ENCODE data around the gene PRSS22. TPM values are rescaled to one million over a fixed set of nuclear protein-coding genes. Genes with fewer than 3 reads are reported as not detected.

PRSS22 gene
- total and polyA plus RNA-seq, 2 donors from 2014 or later, result 11.0 to 30.8 TPM

DNA sequence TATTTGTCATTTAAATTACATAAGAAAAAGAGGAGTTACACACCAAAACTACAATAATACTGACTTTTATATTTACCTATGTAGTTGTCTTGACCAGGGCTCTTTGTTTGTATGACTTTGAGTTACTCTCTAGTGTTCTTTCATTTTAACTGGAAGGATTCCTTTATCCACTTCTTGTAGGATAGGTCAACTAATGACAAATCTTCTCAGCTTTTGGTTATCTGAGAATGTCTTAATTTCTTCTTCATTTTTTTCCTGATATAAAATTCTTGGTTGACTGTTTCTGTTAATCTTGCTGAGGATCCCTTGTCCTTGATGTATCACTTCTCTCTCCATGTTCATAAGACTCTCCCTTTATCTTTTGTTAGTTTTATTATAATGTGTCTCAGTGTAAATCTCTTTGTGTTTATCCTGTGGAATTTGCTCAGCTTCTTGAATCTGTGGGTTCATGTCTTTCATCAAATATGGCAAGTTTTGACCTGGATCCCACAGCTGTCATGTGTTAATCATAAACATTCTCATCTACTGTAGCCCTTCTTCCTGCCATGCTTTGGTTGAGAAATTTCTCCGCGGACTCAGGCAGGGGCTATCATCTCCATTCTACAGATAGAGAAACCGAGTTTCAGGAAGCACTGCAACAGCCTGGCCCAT, 54.3 kb downstream of the PRSS22 start:
- H3K36me3 ChIP-seq (ENCODE audit: control insufficient read depth in 2 of 3, insufficient read depth in 3 of 3, low read length in 3 of 3), result no peaks in the 10 kb centered on the region
- peaks cover 0 to 9% (median 0%) of the 10 kb centered on the region in 3 donors for H3K9me3 ChIP-seq (ENCODE audit: control insufficient read depth in 2 of 3, insufficient read depth in 1 of 3, low read length in 3 of 3)
- no peaks in the 10 kb centered on the region for H3K4me1 ChIP-seq (ENCODE audit: control insufficient read depth in 2 of 3, insufficient read depth in 2 of 3, low read depth in 1 of 3, low read length in 3 of 3)
- H3K27ac ChIP-seq (ENCODE audit: low read depth in 2 of 2, low read length in 2 of 2), result no peak overlapping the region
- no peaks in the 10 kb centered on the region for H3K27me3 ChIP-seq (ENCODE audit: control insufficient read depth, insufficient read depth, low read length)
- no peak overlapping the region for H3K4me3 ChIP-seq (ENCODE audit: low read length in 3 of 3)
- intact Hi-C loops (cut with DNase I), result no loop called here
- H3K9ac ChIP-seq (ENCODE audit: low read length in 3 of 3), result no peak overlapping the region
- TF ChIP-seq, protein P1, sequence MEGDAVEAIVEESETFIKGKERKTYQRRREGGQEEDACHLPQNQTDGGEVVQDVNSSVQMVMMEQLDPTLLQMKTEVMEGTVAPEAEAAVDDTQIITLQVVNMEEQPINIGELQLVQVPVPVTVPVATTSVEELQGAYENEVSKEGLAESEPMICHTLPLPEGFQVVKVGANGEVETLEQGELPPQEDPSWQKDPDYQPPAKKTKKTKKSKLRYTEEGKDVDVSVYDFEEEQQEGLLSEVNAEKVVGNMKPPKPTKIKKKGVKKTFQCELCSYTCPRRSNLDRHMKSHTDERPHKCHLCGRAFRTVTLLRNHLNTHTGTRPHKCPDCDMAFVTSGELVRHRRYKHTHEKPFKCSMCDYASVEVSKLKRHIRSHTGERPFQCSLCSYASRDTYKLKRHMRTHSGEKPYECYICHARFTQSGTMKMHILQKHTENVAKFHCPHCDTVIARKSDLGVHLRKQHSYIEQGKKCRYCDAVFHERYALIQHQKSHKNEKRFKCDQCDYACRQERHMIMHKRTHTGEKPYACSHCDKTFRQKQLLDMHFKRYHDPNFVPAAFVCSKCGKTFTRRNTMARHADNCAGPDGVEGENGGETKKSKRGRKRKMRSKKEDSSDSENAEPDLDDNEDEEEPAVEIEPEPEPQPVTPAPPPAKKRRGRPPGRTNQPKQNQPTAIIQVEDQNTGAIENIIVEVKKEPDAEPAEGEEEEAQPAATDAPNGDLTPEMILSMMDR (IDR thresholded peaks at IDR 0.05; ENCODE audit: borderline replicate concordance, extremely low read depth, insufficient read depth), result no peak
- FAIRE-seq (no peak), DNase-seq (no peak)

Other genes starting within 250 kb of the PRSS22 start
- 19.9 TPM for gene KCTD5, start 175.6 kb downstream of the PRSS22 start, total RNA-seq
- gene KCTD5, start 175.6 kb downstream of the PRSS22 start, polyA plus RNA-seq (ENCODE audit: insufficient read depth, low read depth, low replicate concordance), result 12.8 TPM
- 2.1 TPM for gene PRSS27, start 137.9 kb downstream of the PRSS22 start, total RNA-seq
- 0.41 TPM for gene PRSS27, start 137.9 kb downstream of the PRSS22 start, polyA plus RNA-seq (ENCODE audit: insufficient read depth, low read depth, low replicate concordance)
- 621 TPM for gene SRRM2, start 105.5 kb downstream of the PRSS22 start, total RNA-seq
- 386 TPM for gene SRRM2, start 105.5 kb downstream of the PRSS22 start, polyA plus RNA-seq (ENCODE audit: insufficient read depth, low read depth, low replicate concordance)
- 226 TPM for gene ELOB, start 80.9 kb downstream of the PRSS22 start, total RNA-seq
- 836 TPM for gene ELOB, start 80.9 kb downstream of the PRSS22 start, polyA plus RNA-seq (ENCODE audit: insufficient read depth, low read depth, low replicate concordance)
- not detected for gene PRSS33, start 70.6 kb downstream of the PRSS22 start, total RNA-seq
- gene PRSS33, start 70.6 kb downstream of the PRSS22 start, polyA plus RNA-seq (ENCODE audit: insufficient read depth, low read depth, low replicate concordance), result not detected
- not detected for gene PRSS41, start 59.7 kb downstream of the PRSS22 start, total RNA-seq
- not detected for gene PRSS41, start 59.7 kb downstream of the PRSS22 start, polyA plus RNA-seq (ENCODE audit: insufficient read depth, low read depth, low replicate concordance)
- gene PRSS21, start 40.9 kb downstream of the PRSS22 start, total RNA-seq, result 0.54 TPM
- gene PRSS21, start 40.9 kb downstream of the PRSS22 start, polyA plus RNA-seq (ENCODE audit: insufficient read depth, low read depth, low replicate concordance), result not detected
- gene ZG16B, start 27.9 kb downstream of the PRSS22 start, total RNA-seq, result 0.98 TPM
- 0.69 TPM for gene ZG16B, start 27.9 kb downstream of the PRSS22 start, polyA plus RNA-seq (ENCODE audit: insufficient read depth, low read depth, low replicate concordance)
- 31.3 TPM for gene FLYWCH2, start 25.0 kb upstream of the PRSS22 start, total RNA-seq
- gene FLYWCH2, start 25.0 kb upstream of the PRSS22 start, polyA plus RNA-seq (ENCODE audit: insufficient read depth, low read depth, low replicate concordance), result 52.5 TPM
- 36.8 TPM for gene FLYWCH1, start 53.8 kb upstream of the PRSS22 start, total RNA-seq
- 24.5 TPM for gene FLYWCH1, start 53.8 kb upstream of the PRSS22 start, polyA plus RNA-seq (ENCODE audit: insufficient read depth, low read depth, low replicate concordance)
- not detected for gene KREMEN2, start 106.1 kb upstream of the PRSS22 start, total RNA-seq
- gene KREMEN2, start 106.1 kb upstream of the PRSS22 start, polyA plus RNA-seq (ENCODE audit: insufficient read depth, low read depth, low replicate concordance), result not detected
- 5.9 TPM for gene PAQR4, start 111.2 kb upstream of the PRSS22 start, total RNA-seq
- gene PAQR4, start 111.2 kb upstream of the PRSS22 start, polyA plus RNA-seq (ENCODE audit: insufficient read depth, low read depth, low replicate concordance), result 3.5 TPM
- gene PKMYT1, start 122.3 kb upstream of the PRSS22 start, total RNA-seq, result 2.2 TPM
- gene PKMYT1, start 122.3 kb upstream of the PRSS22 start, polyA plus RNA-seq (ENCODE audit: insufficient read depth, low read depth, low replicate concordance), result 0.97 TPM
- 0.60 TPM for gene CLDN9, start 154.8 kb upstream of the PRSS22 start, total RNA-seq
- gene CLDN9, start 154.8 kb upstream of the PRSS22 start, polyA plus RNA-seq (ENCODE audit: insufficient read depth, low read depth, low replicate concordance), result not detected
- gene CLDN6, start 160.0 kb upstream of the PRSS22 start, total RNA-seq, result 0.47 TPM
- not detected for gene CLDN6, start 160.0 kb upstream of the PRSS22 start, polyA plus RNA-seq (ENCODE audit: insufficient read depth, low read depth, low replicate concordance)
- gene TNFRSF12A, start 162.2 kb upstream of the PRSS22 start, total RNA-seq, result 114 TPM
- 87.3 TPM for gene TNFRSF12A, start 162.2 kb upstream of the PRSS22 start, polyA plus RNA-seq (ENCODE audit: insufficient read depth, low read depth, low replicate concordance)
- 61.3 TPM for gene HCFC1R1, start 165.8 kb upstream of the PRSS22 start, total RNA-seq
- 332 TPM for gene HCFC1R1, start 165.8 kb upstream of the PRSS22 start, polyA plus RNA-seq (ENCODE audit: insufficient read depth, low read depth, low replicate concordance)
- 26.1 TPM for gene THOC6, start 165.9 kb upstream of the PRSS22 start, total RNA-seq
- 21.2 TPM for gene THOC6, start 165.9 kb upstream of the PRSS22 start, polyA plus RNA-seq (ENCODE audit: insufficient read depth, low read depth, low replicate concordance)
- gene BICDL2, start 178.8 kb upstream of the PRSS22 start, total RNA-seq, result 12.1 TPM
- 2.9 TPM for gene BICDL2, start 178.8 kb upstream of the PRSS22 start, polyA plus RNA-seq (ENCODE audit: insufficient read depth, low read depth, low replicate concordance)
- gene MMP25, start 188.4 kb upstream of the PRSS22 start, total RNA-seq, result 1.7 TPM
- 0.65 TPM for gene MMP25, start 188.4 kb upstream of the PRSS22 start, polyA plus RNA-seq (ENCODE audit: insufficient read depth, low read depth, low replicate concordance)
- gene IL32, start 207.5 kb upstream of the PRSS22 start, total RNA-seq, result 181 TPM
- gene IL32, start 207.5 kb upstream of the PRSS22 start, polyA plus RNA-seq (ENCODE audit: insufficient read depth, low read depth, low replicate concordance), result 495 TPM
- gene ZSCAN10, start 241.1 kb upstream of the PRSS22 start, total RNA-seq, result not detected
- not detected for gene ZSCAN10, start 241.1 kb upstream of the PRSS22 start, polyA plus RNA-seq (ENCODE audit: insufficient read depth, low read depth, low replicate concordance)

All from kidney (tissue), 14 donors.